H7 (cell line): ENCODE measurements around the gene SLC4A8. TPM values are rescaled to one million over a fixed set of nuclear protein-coding genes. Genes with fewer than 3 reads are reported as not detected.

Experiments used
- DNase-seq: peaks from one replicate; pipeline ENCODE4 v3.0.0; 2012
- H3K27me3 ChIP-seq: 2 replicates; pipeline ENCODE4 v1.6.0; 2011; ENCODE audit warnings: mild to moderate bottlenecking, low read length; ENCODE audit not compliant: control insufficient read depth, insufficient read depth
- H3K36me3 ChIP-seq: replicated peaks from 2 replicates; pipeline ENCODE4 v1.5.1; 2011; ENCODE audit warnings: low read length; ENCODE audit not compliant: control insufficient read depth, insufficient read depth
- H3K4me3 ChIP-seq: 2 replicates; pipeline ENCODE4 v1.5.1; 2011; ENCODE audit warnings: low read depth, mild to moderate bottlenecking, control low read depth, low read length, moderate library complexity; ENCODE audit not compliant: insufficient read depth
- total RNA-seq: library from RNA; depleted of rRNA; stranded (reverse); fragments of >200 nt; shearing (Covaris generic); gene quantifications from 2 replicates; pipeline ENCODE4 v1.2.3, GENCODE V29; 2014; rRNA removed

SLC4A8 gene
- total RNA-seq, 1 experiment from 2014 or later, result 3.9 TPM

GRCh38 chr12:51548241-51548640 is 123.6 kb downstream of the SLC4A8 start:
- Histone ChIP-seq H3K4me3 (no peak overlapping the region), H3K36me3 (no peaks in the 10 kb centered on the region), H3K27me3 (no peaks in the 10 kb centered on the region)
- no peak for DNase-seq

DNA sequence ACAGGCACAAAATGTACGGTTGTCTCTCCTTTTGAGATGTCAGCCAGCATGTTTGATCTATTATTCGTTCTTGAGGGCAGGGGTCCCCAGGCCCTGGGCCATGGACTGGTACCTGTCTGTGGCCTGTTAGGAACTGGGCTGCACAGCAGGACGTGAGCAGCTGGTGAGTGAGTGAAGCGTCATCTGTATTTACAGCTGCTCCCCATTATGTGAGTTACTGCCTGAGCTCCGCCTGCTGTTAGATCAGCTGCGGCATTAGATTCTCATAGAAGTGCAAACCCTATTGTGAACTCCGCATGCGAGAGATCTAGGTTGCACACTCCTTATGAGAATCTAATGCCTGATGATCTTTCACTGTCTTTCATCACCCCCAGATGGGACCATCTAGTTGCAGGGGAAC is 125.0 kb downstream of the SLC4A8 start:
- no peak overlapping the region for H3K4me3 ChIP-seq
- no peak for DNase-seq
- no peaks in the 10 kb centered on the region for H3K36me3 ChIP-seq
- no peaks in the 10 kb centered on the region for H3K27me3 ChIP-seq

Other genes starting within 250 kb of the SLC4A8 start
- 8.3 and 11.8 TPM in 2 replicates for gene POU6F1, start 206.8 kb upstream of the SLC4A8 start, total RNA-seq
- 47.1 and 56.8 TPM in 2 replicates for gene DAZAP2, start 186.0 kb upstream of the SLC4A8 start, total RNA-seq
- gene SMAGP, start 154.4 kb upstream of the SLC4A8 start, total RNA-seq, result 10.1 and 11.9 TPM in 2 replicates
- gene BIN2, start 100.7 kb upstream of the SLC4A8 start, total RNA-seq, result 0.14 TPM in 1 of 2 replicates, not detected in the other
- not detected in 2 replicates for gene CELA1, start 78.2 kb upstream of the SLC4A8 start, total RNA-seq
- 22.8 and 37.0 TPM in 2 replicates for gene GALNT6, start 33.4 kb upstream of the SLC4A8 start, total RNA-seq
- 3.9 and 4.8 TPM in 2 replicates for gene SCN8A, start 166.4 kb downstream of the SLC4A8 start, total RNA-seq